NCI-H1105 (cell line): ENCODE results near the gene CEP104.

Experiments used
- DNase-seq: peaks from one replicate; lab custom pipeline; 2025; lab: John Stamatoyannopoulos, UW

The CEP104 gene

DNA sequence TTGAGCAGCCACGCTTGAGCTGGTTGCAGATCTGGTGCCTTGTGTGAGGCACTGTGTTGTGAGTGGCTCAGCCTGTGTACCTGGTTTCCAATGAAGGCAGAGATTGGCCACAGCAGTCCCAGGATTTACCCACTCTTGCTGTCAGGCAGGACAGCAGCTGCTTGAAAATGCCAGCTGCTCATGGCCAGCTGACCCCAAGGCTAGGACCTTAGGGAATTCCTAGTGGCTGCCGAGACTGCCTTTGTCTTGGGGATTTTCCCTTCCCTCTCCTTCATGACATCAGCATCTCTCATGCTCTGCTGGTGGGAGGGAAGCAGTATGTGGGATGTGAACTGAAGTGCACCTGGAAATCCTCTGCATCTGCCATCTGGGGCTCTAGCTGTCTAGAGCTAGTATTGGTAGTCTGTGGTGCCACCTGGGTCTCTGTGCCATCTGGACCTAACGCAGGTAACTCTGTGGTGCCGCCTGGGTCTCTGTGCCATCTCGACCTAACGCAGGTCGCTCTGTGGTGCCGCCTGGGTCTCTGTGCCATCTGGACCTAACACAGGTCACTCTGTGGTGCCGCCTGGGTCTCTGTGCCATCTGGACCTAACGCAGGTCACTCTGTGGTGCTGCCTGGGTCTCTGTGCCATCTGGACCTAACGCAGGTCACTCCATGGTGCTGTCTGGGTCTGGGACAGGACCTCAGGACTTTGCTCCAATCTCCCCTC is 56.9 kb downstream of the CEP104 start:
- no peak for DNase-seq

DNA sequence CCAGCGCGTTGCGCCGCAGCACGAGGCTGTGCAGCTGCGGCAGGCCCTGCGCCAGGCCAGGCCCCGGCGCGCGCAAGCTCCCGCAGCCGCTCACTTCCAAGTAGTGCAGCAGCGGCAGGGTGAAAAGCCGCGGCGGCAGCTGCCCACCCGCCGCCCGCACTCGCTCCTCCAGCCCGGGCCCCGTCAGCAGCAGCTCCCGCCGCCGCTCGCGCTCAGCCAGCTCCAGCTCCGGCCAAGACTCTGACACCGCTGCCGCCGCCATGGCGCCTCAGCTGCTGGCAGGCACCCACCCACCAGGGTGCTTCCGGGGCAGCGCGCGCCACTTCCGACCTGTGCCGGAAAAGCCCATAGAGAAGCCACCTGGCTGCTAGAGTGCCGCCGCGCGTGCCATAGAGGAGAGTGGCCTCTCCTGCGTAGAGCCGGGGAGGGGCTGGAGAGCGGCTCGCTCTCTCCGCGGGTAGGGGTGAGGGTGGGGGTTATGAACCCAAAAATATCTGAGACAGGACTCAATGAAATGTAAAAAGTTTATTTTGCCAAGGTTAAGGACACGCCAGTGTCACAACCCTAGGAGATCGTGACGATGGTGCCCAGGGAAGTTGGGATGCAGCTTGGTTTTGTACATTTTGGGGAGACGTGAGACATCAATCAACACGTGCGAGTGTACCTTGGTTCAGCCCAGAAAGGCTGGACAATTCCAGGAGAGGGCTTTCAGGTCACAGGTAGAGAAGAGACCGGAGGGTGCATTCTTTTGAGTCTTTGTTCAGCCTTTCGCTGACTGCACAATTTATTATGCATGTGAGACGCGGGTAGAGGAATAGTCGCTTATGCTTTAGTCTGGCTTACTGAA is 60.6 kb downstream of the CEP104 start, which contains the start of gene LRRC47:
Gene LRRC47 (minus strand): TSS at position 284 of the 847 bp plus-strand sequence. CDS start 22 bp downstream, at position 262.
- DNase-seq = peak; percentile 91

DNA sequence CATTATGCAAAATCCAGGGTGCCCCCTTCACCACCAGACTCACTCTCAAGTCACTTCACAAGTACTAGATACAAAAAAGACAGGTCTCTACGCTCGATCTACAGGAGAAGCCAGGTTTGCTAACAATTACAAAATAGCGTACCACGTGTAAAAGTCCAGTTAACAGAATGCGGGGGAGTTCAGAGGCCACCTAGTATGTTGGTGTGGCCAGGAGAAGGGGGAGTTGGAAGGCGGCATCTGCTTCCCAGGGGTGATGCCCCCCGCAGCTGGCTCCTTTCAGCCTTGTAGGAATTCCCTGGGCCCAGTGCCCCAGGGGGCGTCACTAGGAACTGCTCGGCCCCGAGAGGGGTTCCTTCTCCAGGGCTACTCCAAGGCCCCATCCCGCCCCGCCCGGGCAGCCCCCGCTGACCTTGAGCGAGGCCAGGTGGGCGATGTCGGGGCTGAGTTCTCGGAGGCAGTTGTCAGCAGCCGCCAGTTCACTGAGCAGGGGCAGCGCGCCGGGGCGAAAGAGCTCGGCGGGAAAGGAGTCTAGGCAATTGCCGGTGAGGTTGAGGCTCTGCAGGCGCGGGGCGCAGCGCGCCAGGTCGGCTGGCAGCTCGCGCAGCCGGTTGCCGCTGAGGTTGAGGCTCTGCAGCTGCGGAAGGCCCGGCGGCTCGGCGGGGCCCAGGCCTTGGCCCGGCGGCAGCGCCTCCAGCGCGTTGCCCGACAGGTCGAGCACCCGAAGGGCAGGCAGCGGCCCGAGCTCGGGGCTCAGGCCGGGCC is 61.4 kb downstream of the CEP104 start:
- DNase-seq = no peak

DNA sequence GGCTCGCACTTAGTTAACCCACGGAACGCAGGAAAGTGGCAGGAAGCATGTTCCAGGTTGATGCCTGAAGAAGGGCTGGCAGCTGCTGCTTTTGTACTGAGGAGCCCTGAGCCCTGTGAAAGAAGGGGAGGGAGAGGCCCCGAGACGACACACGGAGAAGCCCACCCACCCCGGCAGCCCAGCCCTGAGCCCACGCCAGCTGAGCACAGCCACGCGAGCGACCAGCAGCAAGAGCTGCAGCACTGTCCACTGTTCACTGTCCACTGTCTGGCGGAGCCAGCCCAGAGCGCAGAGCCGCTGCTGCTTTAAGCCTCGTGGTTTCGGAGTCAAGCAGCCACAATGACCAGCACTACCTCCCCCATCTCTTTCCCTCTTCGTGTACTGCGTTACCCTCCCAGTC is 66.1 kb downstream of the CEP104 start:
- DNase-seq = no peak

DNA sequence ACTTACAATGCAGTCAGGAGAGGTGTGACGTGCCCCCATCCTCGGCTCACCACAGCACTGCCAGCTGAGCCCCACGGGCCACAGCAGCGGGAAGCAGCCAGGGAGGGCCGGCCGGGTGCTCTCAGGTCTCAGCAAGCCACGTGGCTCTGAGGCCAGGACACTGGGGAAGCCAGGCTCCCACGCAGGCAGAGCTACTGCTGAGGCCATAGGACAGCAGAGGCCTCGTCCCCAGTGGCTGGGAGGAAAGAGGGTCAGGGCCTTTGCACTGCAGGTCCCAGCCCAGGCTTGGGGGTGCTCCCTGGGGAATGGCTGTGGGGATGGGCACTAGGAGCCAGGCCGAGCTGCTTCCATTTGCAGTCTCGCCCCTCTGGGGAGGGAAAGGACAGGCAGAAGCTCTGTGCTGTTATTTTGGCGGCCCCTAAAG is 66.5 kb downstream of the CEP104 start:
- DNase-seq = no peak

DNA sequence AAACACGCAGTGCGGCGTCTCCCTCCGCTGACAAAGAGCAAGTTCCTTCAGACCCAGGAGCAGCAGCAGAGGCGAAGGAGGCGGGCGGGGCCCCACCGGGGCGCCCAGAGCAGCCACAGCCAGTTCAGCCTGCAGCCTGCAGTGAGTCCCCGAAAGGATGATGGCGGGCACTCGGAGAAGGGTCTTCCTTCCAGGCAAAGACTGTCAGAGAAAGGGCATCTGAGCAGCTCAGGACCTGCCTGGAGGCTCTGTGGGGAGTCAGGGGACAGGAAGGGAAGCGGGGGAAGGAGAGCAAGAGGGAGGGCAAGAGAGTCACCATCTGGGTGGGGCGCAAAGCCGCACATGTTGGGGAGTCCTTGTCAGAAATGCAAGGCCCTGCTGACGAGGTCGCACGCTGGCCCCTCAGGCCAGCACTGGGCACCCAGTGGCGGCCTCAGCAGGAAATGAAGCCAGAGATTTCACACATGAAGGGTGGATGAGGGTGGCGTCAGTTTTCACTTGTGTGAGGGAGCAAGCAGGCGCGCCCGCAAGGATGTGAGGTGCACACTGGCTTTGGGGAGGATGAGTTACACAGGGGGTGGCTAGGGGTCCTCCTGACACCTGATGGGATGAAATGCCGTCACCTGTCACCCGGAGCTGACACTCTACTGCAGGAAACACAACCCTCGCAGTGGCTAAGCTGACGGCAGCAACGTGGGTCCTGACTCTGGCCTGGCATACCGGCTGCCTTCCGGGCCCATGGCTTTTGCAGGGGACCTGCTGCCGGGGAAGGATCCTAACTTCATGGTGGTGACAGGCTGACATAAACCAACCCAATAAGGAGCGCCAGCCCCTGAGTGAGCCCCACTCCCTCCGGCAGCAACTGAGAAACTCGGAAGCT is 67.3 kb downstream of the CEP104 start:
- no peak for DNase-seq

DNA sequence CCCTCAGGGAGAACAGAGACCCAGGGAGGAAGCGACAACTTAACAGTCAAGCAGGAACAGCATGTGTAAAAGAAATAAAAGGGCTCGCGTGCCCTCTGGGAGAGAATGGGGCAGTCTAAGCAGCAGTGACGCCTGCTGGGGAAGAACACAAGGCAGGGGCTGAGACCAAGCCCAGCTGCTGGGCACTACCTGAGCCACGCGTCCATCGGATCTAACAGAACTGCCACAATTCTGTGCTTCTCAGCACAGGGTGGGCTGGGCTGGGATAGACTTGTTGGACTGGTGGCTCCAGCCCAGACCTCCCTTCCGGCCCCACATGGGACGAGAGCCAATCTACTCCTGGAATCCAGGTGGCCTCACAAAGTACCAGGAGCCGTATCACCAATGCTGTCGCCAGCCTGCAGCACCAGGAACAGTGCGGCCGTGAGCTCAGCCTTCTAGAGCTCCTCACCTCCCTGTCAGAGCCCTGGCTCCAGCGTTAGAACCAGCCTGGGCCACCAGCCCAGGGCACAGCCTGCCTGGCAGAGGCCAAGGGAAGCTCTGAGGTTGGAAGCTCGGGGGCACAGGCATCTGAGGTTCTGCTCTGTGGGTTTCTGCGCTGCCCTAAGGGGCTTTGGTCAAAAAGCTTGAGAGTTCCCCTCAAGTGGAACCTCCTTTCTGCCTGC is 68.1 kb downstream of the CEP104 start:
- DNase-seq = no peak

DNA sequence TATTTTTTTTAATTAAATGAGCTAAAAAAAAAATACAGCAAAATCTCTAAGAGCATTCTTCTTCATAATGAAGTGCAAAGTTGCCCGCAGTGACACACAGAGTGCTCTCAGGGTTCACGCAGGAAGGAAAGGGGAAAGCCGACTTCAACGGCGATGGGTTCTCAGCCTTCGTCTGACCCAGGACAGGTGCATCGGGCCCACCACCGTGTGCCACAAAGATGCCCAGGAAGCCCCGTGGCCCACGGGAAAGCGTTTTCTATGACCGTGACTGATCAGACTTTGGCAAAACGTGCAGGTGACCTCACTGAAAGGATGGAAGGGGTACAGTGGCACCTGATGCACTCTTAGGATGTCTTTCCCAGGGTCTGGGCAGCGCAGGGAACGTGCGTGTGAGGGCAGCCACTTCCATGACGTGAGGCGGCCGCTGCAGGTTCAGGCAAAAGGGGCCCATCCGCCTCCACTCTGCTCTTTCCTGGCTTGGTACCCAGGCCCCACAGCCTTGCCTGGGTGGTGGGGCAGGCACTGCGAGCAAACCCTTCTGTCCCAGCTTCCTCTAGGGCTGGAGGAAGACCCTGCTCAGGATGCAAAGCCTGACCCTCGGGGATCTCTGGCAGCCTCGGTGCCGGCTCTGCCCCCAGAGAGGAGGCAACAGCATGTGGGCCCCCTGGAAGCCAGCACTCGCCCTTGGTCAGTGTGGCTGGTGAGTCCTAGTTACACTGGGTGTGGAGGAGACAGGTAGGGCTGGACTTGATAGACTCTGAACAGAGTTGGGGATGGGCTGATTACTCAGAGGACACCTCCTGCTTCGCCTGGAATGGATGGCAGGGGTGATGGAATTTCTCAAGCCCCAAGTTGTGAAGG is 69.0 kb downstream of the CEP104 start:
- DNase-seq = no peak

DNA sequence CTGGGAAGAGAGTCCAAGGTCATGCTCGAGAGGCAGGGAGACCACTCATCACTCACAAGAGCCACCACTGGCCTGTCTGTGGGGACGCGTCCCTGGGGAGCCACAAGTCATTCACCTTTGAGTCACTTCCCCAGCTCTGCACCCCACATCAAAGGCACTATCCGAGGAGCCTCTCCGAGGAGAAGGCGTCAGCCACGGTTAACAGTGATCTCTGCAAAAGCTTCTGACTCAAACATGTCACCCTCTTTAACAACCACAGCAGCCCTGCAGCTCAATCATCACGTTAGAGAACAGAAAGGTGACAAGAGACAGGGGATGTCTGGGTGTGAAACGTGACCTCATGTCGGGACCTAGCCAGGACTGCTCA is 69.7 kb downstream of the CEP104 start:
- DNase-seq = no peak

DNA sequence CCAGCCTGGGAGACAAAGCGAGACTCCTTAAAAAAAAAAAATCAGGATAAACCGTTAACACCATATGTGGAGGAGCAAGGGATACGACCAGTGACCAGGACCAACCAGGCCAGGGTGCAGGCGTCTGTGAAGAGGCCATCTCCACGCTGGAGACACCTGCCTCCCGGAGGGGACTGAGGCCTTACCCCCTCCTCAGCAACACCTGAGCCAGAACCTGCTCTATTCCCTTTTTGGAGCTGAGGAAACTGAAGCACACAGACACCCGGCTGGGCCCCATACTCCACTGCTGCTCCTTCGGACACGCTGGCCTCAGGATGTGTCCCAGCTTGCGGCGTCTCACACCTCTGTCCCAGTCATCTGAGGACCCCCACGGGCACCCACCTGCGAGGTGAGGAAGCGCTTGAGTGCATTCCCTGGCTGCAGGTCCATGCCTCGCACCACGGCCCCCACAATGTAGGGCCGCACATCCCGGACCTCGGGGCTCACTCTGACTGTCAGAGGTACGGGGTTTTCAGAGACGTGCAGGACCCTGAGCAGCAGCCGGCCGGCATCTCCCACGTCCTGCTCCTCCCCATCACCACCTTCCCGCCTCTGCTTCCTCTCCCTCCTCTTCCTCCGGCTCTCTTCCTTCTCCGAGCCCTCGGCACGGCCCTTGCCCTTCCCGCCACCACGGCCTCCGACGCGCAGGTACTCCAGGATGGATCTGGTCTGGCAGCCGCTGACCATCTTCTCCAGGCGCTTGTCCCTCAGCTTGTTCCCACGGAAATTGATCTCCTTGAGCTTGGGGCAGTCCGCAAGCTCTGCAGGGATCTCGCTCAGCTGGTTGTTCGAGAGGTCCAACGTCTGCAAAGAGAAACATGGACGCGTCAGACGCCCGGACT is 70.3 kb downstream of the CEP104 start:
- DNase-seq = no peak

DNA sequence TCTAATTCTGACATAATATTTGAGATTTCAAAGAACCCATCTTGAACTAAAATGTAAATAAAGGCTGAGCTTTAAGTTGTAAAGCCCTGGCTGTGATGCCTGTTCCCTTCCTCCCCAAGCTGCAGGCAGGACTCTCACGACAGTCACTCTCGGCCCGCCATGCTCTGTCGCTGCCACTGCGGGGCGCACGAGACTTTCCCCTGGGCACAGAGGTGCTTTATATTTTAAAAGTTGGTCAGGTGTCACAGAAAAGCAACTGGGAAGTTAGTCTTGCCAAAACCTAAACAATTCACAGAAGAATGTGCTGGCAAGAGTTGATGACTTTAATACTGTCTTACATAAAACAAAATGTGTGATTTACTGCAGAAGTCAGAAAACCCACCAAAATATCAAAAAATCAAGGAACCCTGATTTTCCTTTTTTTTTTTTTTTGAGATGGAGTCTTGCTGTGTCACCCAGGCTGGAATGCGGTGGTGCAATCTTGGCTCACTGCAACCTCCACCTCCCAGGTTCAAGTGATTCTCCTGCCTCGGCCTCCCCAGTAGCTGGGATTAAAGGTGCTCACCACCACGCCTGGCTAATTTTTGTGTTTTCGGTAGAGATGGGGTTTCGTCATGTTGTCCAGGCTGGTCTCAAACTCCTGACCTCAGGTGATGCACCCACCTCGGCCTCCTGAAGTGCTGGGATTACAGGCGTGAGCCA is 71.4 kb downstream of the CEP104 start:
- no peak for DNase-seq

DNA sequence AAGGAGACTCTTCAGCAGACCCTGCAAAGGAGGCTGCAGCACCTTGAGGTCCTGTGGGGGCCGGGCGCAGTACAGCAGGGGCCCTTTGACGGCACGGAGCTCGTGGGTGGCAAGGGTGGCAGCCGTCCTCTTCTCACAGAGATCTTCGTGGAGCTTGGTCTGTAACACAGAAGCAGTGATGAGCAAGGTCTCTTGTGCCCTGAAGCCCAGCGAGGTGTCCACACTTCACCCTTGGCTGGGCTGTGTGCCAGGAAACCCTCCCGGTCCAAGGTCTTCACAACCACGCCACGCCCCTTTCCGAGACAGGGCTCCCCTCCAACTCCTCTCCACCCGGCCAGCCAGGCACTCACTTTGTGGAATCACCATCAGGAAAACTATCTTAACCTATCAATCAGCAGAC is 72.0 kb downstream of the CEP104 start:
- no peak for DNase-seq

DNA sequence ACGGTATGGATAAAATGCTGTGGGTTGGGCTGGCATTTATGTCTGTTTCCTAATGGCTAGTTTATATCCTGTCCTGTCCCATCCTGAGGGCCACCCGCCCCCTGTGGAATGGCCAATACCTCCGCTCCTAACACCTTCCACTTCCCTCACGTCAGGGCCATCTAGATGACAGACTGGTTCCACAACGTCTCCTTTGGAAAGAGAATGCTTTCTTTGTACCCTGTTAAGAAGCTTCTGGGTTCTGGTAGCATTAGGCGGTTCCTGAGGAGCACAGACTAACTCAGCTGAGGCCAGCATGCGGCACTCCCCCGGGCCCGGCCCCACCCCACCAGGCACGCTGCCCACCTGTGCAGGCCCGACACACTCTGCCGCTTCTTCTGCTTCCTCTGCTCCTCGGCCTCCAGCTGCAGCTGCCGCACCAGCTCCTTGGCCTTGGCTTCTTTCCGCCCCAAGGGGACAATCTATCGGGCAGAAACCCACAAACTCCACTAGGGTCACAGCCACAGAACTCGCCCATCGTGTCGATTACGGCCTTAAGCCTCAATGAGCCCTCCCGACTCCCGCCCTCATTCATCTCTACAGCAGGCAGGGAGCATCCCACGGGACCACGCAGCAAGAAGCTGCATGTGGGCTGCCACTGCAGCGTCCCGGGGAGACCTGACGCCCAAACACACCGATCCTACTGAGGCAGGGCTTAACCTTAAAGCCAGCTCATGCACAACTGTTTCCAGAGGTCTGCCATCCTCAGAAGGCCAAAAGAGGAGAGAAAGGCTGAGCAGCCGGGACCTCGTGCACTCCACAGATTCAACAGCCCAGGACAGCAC is 73.1 kb downstream of the CEP104 start:
- DNase-seq = no peak

DNA sequence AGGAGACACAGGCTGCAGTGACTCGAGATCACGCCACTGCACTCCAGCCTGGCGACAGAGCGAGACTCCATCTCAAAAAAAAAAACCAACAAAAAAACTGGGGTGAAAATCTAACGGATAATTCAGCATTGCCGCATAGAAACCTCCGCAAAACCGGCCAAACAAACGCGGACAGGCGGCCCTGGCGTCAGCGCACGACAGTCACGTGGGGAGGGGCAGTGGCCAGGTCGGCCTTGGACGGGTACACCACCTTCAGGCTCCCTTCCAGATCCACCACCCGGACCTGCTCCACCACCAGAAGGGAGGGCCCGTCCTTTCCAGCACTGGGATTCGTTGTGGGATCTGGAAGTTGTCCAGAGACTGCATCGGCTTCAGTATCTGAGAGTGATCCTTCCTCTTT is 76.1 kb downstream of the CEP104 start:
- DNase-seq = no peak

DNA sequence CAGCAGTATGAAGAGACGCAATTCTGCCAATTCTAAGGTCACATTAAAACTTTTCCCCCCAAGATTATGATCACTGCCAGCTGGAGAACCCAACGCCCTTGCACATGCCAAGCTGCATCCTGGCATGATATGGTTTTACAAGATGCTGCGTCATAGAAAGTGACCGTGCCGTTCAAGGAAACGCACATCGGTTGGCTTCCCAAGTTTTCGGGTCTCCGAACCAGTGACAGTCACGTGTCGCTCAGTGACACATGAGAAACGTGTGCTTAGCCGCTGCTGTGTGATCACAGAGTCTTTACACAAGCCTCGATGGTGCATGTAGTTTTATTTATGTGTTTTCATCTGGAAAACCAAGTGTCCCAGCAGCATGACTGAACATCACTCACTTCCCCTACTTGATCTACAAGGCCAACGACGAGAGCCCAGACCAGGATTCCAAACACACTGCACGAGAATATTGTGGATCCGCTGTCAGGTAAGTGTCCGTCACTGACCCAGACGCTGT is 77.0 kb downstream of the CEP104 start:
- DNase-seq = no peak

DNA sequence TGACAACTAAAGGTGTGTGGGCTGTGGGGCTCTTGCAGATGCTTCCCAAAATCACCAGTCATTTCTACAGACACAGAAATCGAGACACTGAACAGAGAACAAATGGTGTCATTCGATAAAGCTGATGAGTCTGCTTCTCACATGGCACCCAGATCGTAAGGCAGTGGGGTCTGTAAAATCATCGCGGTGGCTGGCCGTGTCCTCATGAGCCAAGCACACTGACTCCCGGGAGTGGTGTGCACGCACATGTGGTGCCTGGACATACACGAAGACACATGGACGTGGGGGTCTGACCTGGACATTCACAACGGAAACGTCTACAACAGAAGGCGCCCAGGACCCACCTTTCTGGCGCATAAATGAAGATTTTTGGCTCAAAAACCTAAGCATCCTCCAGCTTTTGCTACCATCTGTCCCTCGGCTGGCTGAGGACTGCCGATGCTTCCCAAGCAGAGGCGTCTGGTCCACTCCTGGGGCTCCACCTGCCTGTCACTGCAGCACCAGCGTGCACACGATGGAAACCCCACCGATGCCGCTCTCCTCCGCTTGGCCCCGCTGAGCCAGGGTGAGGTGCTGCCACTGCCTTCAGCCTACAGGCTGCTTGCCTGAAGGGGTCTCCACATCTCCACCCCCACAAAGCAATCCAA is 77.6 kb downstream of the CEP104 start:
- DNase-seq = no peak
